Measurements from ENCODE around the gene LTBP2. TPM values are rescaled to one million over a fixed set of nuclear protein-coding genes. Genes with fewer than 3 reads are reported as not detected.

Gene LTBP2
- total and polyA plus RNA-seq, 3 experiments from 2014 or later: 0.24 to 0.83 (median 0.42) TPM

DNA sequence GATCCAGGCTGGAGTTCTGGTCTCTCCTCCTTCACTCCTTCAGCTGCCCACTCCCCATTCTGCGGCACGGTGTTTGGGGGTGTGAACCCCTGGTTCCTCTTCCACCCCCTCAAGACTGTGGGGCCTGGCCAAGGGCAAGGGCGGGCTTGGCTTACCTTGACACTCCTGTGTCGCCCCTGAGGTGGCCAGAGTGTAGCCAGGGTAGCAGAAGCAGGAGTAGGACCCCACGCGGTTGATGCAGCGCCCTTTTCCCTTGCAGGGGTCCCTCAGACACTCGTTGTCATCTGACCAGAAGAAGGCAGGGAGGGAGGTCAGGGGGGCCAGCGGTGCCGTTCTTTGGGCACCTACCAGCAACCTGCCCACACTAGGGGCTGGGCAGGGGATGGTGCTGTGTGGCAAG, 90.3 kb downstream of the LTBP2 start:
- ChIA-PET POLR2A (no interaction called here), CTCF (no interaction called here)
- Histone ChIP-seq H3K27me3 (ENCODE audit: insufficient read depth, low read length, poor library complexity, severe bottlenecking) (no peaks in the 10 kb centered on the region), H3K4me3 (ENCODE audit: low read length) (no peak overlapping the region), H3K27ac (ENCODE audit: low read depth, low read length) (no peak overlapping the region), H3K9me3 (ENCODE audit: low read length) (no peaks in the 10 kb centered on the region), H3K4me1 (ENCODE audit: insufficient read depth, low read length) (no peaks in the 10 kb centered on the region), H3K36me3 (ENCODE audit: insufficient read depth, low read length) (no peaks in the 10 kb centered on the region)
- Mint-ChIP-seq H3K4me1 (no peaks in the 10 kb centered on the region), H3K36me3 (peaks cover 0 to 1% (median 0%) of the 10 kb centered on the region in 3 donors), H3K27ac (no peak overlapping the region), H3K4me3 (no peak overlapping the region), H3K9me3 (no peaks in the 10 kb centered on the region), H3K27me3 (peaks cover 12 to 15% of the 10 kb centered on the region in 2 donors)
- no peak for DNase-seq

DNA sequence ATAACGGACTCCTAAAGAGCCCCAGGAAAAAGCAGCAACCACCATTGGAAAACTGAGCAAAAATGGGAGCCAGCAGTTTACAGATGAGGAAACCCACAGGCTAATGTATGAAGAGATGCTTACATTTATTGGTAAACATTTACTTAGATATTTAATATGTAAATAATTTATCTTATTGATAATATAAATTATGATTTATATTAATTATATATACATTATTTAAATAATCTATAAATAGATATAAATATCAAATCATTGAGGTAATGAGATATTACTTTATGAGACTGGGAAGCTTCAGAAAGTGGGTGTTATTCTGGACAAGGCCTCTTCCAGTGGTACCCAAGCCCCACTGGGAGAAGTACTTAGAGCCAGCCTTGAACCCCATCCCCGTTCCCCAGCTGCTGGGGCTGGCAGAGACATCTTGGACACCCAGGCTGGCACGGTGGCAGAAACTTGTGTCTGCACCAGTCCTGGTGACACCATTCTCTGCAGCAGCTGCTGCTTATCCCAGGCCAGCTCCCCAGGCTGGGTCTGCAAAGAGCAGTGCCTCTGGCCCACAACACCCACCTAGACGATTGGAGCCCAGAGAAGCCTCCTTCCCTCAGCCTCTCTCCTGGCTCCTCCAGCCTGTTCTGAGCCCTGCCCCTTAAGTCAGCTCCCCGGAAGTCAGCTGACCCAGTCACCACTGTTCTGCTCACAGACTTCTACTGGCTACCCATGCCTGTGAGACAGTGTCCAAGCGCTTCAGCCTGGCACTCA, 92.5 kb downstream of the LTBP2 start:
- ChIA-PET POLR2A (no interaction called here), CTCF (interaction anchor here (1.0 kb wide), 1 partner anchor 53 kb away, joined by 3 read pairs; no protein-coding TSS in a partner anchor)
- H3K4me3 Mint-ChIP-seq: no peak overlapping the region
- DNase-seq: no peak
- peaks cover 4 to 5% (median 5%) of the 10 kb centered on the region in 3 donors for H3K4me1 Mint-ChIP-seq
- H3K36me3 Mint-ChIP-seq: peaks cover 0 to 1% (median 0%) of the 10 kb centered on the region in 3 donors
- H3K9me3 Mint-ChIP-seq: no peaks in the 10 kb centered on the region
- H3K27me3 Mint-ChIP-seq: peaks cover 10 to 14% of the 10 kb centered on the region in 2 donors
- no peaks in the 10 kb centered on the region for H3K36me3 ChIP-seq (ENCODE audit: insufficient read depth, low read length)
- no peaks in the 10 kb centered on the region for H3K4me1 ChIP-seq (ENCODE audit: insufficient read depth, low read length)
- H3K27ac Mint-ChIP-seq: no peak overlapping the region
- H3K27me3 ChIP-seq (ENCODE audit: insufficient read depth, low read length, poor library complexity, severe bottlenecking): no peaks in the 10 kb centered on the region
- no peak overlapping the region for H3K27ac ChIP-seq (ENCODE audit: low read depth, low read length)
- no peak overlapping the region for H3K4me3 ChIP-seq (ENCODE audit: low read length)
- H3K9me3 ChIP-seq (ENCODE audit: low read length): no peaks in the 10 kb centered on the region

DNA sequence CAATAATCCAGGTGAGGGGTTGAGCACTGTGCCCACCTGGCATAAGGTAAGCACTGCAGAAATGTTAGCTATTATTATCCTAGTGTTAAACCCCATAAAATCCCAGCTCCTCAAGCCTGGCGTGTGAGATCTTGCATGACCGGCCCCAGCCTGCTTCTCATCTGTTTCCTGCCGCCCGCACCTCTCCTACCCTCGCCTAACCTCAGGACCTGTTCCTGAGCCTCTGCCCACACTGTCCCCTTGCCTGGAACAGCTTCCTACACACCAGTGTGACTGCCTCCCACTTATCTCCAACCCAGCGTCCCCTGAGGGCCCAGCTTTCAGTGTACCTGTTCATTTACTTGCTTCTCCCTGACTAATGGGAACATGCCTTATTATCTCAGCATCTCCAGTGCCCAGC, 93.8 kb downstream of the LTBP2 start:
- Histone ChIP-seq H3K4me1 (ENCODE audit: insufficient read depth, low read length) (no peaks in the 10 kb centered on the region), H3K27me3 (ENCODE audit: insufficient read depth, low read length, poor library complexity, severe bottlenecking) (no peaks in the 10 kb centered on the region), H3K27ac (ENCODE audit: low read depth, low read length) (no peak overlapping the region), H3K36me3 (ENCODE audit: insufficient read depth, low read length) (no peaks in the 10 kb centered on the region), H3K9me3 (ENCODE audit: low read length) (no peaks in the 10 kb centered on the region), H3K4me3 (ENCODE audit: low read length) (no peak overlapping the region)
- peaks cover 10 to 12% of the 10 kb centered on the region in 2 donors for H3K27me3 Mint-ChIP-seq
- peaks cover 0 to 1% (median 0%) of the 10 kb centered on the region in 3 donors for H3K36me3 Mint-ChIP-seq
- ChIA-PET CTCF (interaction anchor here (1.0 kb wide), 1 partner anchor 54 kb away, joined by 3 read pairs; no protein-coding TSS in a partner anchor), POLR2A (no interaction called here)
- H3K9me3 Mint-ChIP-seq: no peaks in the 10 kb centered on the region
- no peak overlapping the region for H3K4me3 Mint-ChIP-seq
- no peak for DNase-seq
- peaks cover 9 to 11% (median 10%) of the 10 kb centered on the region in 3 donors for H3K4me1 Mint-ChIP-seq
- H3K27ac Mint-ChIP-seq: no peak overlapping the region

GRCh38 chr14:74517731-74518130, 94.3 kb downstream of the LTBP2 start:
- Mint-ChIP-seq H3K9me3 (no peaks in the 10 kb centered on the region), H3K4me1 (peaks cover 9 to 11% (median 10%) of the 10 kb centered on the region in 3 donors), H3K27ac (no peak overlapping the region), H3K36me3 (peaks cover 0 to 1% (median 0%) of the 10 kb centered on the region in 3 donors), H3K4me3 (no peak overlapping the region), H3K27me3 (peaks cover 12 to 14% of the 10 kb centered on the region in 2 donors)
- ChIA-PET POLR2A (no interaction called here), CTCF (no interaction called here)
- Histone ChIP-seq H3K27ac (ENCODE audit: low read depth, low read length) (no peak overlapping the region), H3K9me3 (ENCODE audit: low read length) (no peaks in the 10 kb centered on the region), H3K4me3 (ENCODE audit: low read length) (no peak overlapping the region), H3K36me3 (ENCODE audit: insufficient read depth, low read length) (no peaks in the 10 kb centered on the region), H3K27me3 (ENCODE audit: insufficient read depth, low read length, poor library complexity, severe bottlenecking) (peaks cover 1% of the 10 kb centered on the region), H3K4me1 (ENCODE audit: insufficient read depth, low read length) (no peaks in the 10 kb centered on the region)
- no peak for DNase-seq

GRCh38 chr14:74516451-74517160, 95.4 kb downstream of the LTBP2 start:
- no peak overlapping the region for H3K4me3 Mint-ChIP-seq
- no peak for DNase-seq
- Histone ChIP-seq H3K36me3 (ENCODE audit: insufficient read depth, low read length) (no peaks in the 10 kb centered on the region), H3K4me1 (ENCODE audit: insufficient read depth, low read length) (no peaks in the 10 kb centered on the region), H3K9me3 (ENCODE audit: low read length) (no peaks in the 10 kb centered on the region), H3K27me3 (ENCODE audit: insufficient read depth, low read length, poor library complexity, severe bottlenecking) (peaks cover 2% of the 10 kb centered on the region), H3K27ac (ENCODE audit: low read depth, low read length) (no peak overlapping the region), H3K4me3 (ENCODE audit: low read length) (no peak overlapping the region)
- peaks cover 9 to 11% (median 10%) of the 10 kb centered on the region in 3 donors for H3K4me1 Mint-ChIP-seq
- H3K27me3 Mint-ChIP-seq: peaks cover 13 to 15% of the 10 kb centered on the region in 2 donors
- peaks cover 0 to 1% (median 0%) of the 10 kb centered on the region in 3 donors for H3K36me3 Mint-ChIP-seq
- CTCF ChIA-PET: no interaction called here
- POLR2A ChIA-PET: no interaction called here
- H3K27ac Mint-ChIP-seq: no peak overlapping the region
- H3K9me3 Mint-ChIP-seq: no peaks in the 10 kb centered on the region

GRCh38 chr14:74515891-74516412, 96.1 kb downstream of the LTBP2 start:
- ChIA-PET POLR2A (no interaction called here), CTCF (no interaction called here)
- Mint-ChIP-seq H3K4me1 (peaks cover 9 to 11% (median 10%) of the 10 kb centered on the region in 3 donors), H3K36me3 (peaks cover 0 to 1% (median 0%) of the 10 kb centered on the region in 3 donors), H3K4me3 (no peak overlapping the region), H3K27me3 (peaks cover 17 to 19% of the 10 kb centered on the region in 2 donors), H3K27ac (no peak overlapping the region), H3K9me3 (no peaks in the 10 kb centered on the region)
- Histone ChIP-seq H3K4me1 (ENCODE audit: insufficient read depth, low read length) (no peaks in the 10 kb centered on the region), H3K27me3 (ENCODE audit: insufficient read depth, low read length, poor library complexity, severe bottlenecking) (peaks cover 2% of the 10 kb centered on the region), H3K9me3 (ENCODE audit: low read length) (no peaks in the 10 kb centered on the region), H3K36me3 (ENCODE audit: insufficient read depth, low read length) (no peaks in the 10 kb centered on the region), H3K4me3 (ENCODE audit: low read length) (no peak overlapping the region), H3K27ac (ENCODE audit: low read depth, low read length) (no peak overlapping the region)
- DNase-seq: no peak

DNA sequence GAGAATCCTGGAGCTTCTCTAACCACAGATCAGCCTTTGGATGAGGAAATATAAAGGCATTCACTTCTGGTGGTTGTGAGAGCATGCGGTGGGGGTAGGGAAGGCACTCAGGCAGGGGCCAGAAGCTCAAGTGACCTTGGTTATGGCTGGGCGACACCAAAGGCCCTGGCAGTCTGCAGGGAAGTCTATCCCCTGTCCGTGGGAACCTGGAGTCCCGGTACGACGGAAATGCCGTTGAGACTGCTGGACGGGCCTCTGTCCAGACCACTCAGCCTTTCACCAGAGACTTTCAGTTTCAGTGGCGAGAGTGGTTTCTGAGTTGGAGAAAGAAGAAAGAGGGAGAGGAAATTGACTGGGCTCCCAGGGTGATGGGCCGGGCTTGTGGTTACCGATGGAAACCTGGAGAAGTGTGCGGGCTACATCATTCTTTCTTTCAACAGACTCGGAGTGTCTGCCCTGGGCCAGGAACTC, 97.5 kb downstream of the LTBP2 start:
- Histone ChIP-seq H3K27me3 (ENCODE audit: insufficient read depth, low read length, poor library complexity, severe bottlenecking) (peaks cover 2% of the 10 kb centered on the region), H3K27ac (ENCODE audit: low read depth, low read length) (no peak overlapping the region), H3K9me3 (ENCODE audit: low read length) (no peaks in the 10 kb centered on the region), H3K4me1 (ENCODE audit: insufficient read depth, low read length) (no peaks in the 10 kb centered on the region), H3K36me3 (ENCODE audit: insufficient read depth, low read length) (no peaks in the 10 kb centered on the region), H3K4me3 (ENCODE audit: low read length) (no peak overlapping the region)
- Mint-ChIP-seq H3K9me3 (no peaks in the 10 kb centered on the region), H3K27me3 (peaks cover 17 to 27% of the 10 kb centered on the region in 2 donors), H3K27ac (no peak overlapping the region), H3K4me3 (peak overlapping the region in 2 of 7 donors; percentile 29 to 39), H3K36me3 (peaks cover 0 to 1% (median 0%) of the 10 kb centered on the region in 3 donors), H3K4me1 (peaks cover 9 to 11% (median 10%) of the 10 kb centered on the region in 3 donors)
- no peak for DNase-seq
- ChIA-PET CTCF (no interaction called here), POLR2A (no interaction called here)

Measured in CD8-positive, alpha-beta memory T cell (primary cell).